Peyer's patch (tissue), 4 donors: ENCODE data around the gene PLEKHN1. TPM values are rescaled to one million over a fixed set of nuclear protein-coding genes. Genes with fewer than 3 reads are reported as not detected.
"Not testable (repeated sequence)": the region's sequence is repeated elsewhere in the genome, so short reads cannot be mapped to it uniquely, and the experiment has no call there.

Experiments used
- DNase-seq, 3 donors: peaks; one replicate each; pipeline ENCODE4 v3.0.0-alpha.2; 2017 to 2019
- H3K27ac ChIP-seq, 4 donors: fragments of 200-600 bp; sonication (generic); one replicate each; pipeline ENCODE4 v1.5.1; 2016 to 2019
- H3K27me3 ChIP-seq, 2 donors: fragments of 200-600 bp; sonication (generic); one replicate each; pipeline ENCODE4 v1.5.1; 2019
- H3K36me3 ChIP-seq, 3 donors: fragments of 200-600 bp; sonication (generic); one replicate each; pipeline ENCODE4 v1.5.1; 2016 to 2019
- H3K4me1 ChIP-seq, 4 donors: fragments of 200-600 bp; sonication (generic); one replicate each; pipeline ENCODE4 v1.5.1; 2016 to 2019
- H3K4me3 ChIP-seq, 4 donors: fragments of 200-600 bp; sonication (generic); 1 replicate in 3 of 4; 2 replicates in 1 of 4; pipeline ENCODE4 v1.5.1; 2016 to 2019; ENCODE audit warnings: mild to moderate bottlenecking in 1 of 4
- H3K9me3 ChIP-seq, 4 donors: fragments of 200-600 bp; sonication (generic); one replicate each; pipeline ENCODE4 v1.5.1; 2016 to 2019; ENCODE audit warnings: mild to moderate bottlenecking in 1 of 4
- CTCF ChIP-seq, 6 experiments: fragments of 450-650 bp in 4 of 6; fragments of 200-600 bp in 2 of 6; sonication (generic) in 1 of 6; IDR thresholded peaks; one replicate each; pipeline ENCODE4 v1.5.1; 2017 to 2019; ENCODE audit warnings: antibody characterized with exemption in 6 of 6, mild to moderate bottlenecking in 3 of 6, moderate library complexity in 1 of 6
- POLR2A ChIP-seq, 2 donors: fragments of 450-650 bp; IDR thresholded peaks; one replicate each; pipeline ENCODE4 v1.5.1; 2017; ENCODE audit warnings: antibody characterized with exemption in 2 of 2, mild to moderate bottlenecking in 2 of 2, moderate library complexity in 2 of 2
- total RNA-seq, 4 donors: library from RNA; depleted of rRNA; stranded (reverse); fragments of >200 nt; gene quantifications; one replicate each; pipeline ENCODE4 v1.1.0, GENCODE V29; 2016

PLEKHN1 gene
- total RNA-seq, 4 donors from 2014 or later = 0.40 to 0.83 (median 0.47) TPM; not detected in 1

DNA sequence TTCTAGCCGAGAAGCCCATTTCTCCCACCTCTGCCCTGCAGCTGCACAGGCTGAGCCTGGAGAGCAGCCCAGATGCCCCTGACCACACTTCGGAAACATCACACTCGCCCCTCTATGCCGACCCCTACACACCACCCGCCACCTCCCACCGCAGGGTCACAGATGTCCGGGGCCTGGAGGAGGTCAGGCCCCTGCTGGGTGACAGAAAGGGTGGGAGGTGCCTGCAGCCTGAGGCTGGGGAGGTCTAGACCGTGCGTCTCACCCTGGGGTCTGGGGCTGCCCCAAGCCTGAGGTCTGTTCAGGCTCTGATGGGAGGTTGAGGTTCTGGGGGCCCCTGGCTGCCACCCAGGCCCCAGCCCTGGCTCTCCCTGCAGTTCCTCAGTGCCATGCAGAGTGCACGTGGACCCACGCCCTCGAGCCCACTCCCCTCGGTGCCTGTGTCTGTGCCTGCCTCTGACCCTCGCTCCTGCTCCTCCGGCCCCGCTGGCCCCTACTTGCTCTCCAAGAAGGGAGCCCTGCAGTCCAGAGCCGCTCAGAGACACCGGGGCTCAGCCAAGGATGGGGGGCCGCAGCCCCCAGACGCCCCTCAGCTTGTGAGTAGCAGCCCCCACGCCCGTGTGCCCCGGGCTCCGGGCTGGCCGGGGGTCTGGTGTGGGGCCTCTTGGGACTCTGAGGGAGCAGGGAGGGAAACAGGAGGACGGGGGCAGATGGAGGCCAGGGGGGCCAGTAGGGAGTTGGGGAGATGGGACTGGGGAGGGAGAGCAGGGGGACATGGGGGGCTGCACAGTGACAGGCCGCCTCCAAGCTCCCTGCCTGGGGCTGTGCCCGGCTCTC lies 7.4 kb downstream of the PLEKHN1 start:
- no peak for TF ChIP-seq CTCF (IDR thresholded peaks at IDR 0.05)
- TF ChIP-seq POLR2A (IDR thresholded peaks at IDR 0.05) = no peak
- Histone ChIP-seq H3K36me3 (no peaks in the 10 kb centered on the region), H3K9me3 (no peaks in the 10 kb centered on the region), H3K27me3 (peaks cover 0 to 16% of the 10 kb centered on the region in 2 donors), H3K27ac (no peak overlapping the region), H3K4me1 (peaks cover 0 to 9% (median 4%) of the 10 kb centered on the region in 4 donors), H3K4me3 (no peak overlapping the region)
- no peak for DNase-seq

- H3K36me3 ChIP-seq = no peaks in the 10 kb centered on the region
- H3K9me3 ChIP-seq = no peaks in the 10 kb centered on the region
- H3K27ac ChIP-seq = no peak overlapping the region
- no peak for TF ChIP-seq CTCF (IDR thresholded peaks at IDR 0.05)
- no peak for TF ChIP-seq POLR2A (IDR thresholded peaks at IDR 0.05)
- H3K27me3 ChIP-seq = peaks cover 0 to 16% of the 10 kb centered on the region in 2 donors
- peaks cover 0 to 9% (median 4%) of the 10 kb centered on the region in 4 donors for H3K4me1 ChIP-seq
- no peak overlapping the region for H3K4me3 ChIP-seq
- no peak for DNase-seq
Measured at GRCh38 chr1:974293-974640, 8.0 kb downstream of the PLEKHN1 start.

GRCh38 chr1:974687-975328 lies 8.5 kb downstream of the PLEKHN1 start:
- H3K27ac ChIP-seq = no peak overlapping the region
- H3K9me3 ChIP-seq = no peaks in the 10 kb centered on the region
- H3K36me3 ChIP-seq = no peaks in the 10 kb centered on the region
- TF ChIP-seq CTCF (IDR thresholded peaks at IDR 0.05) (no peak), POLR2A (IDR thresholded peaks at IDR 0.05) (no peak)
- H3K27me3 ChIP-seq = peaks cover 0 to 16% of the 10 kb centered on the region in 2 donors
- H3K4me1 ChIP-seq = peaks cover 0 to 9% (median 4%) of the 10 kb centered on the region in 4 donors
- DNase-seq = no peak
- H3K4me3 ChIP-seq = no peak overlapping the region

GRCh38 chr1:975365-975764 lies 9.1 kb downstream of the PLEKHN1 start:
- peaks cover 0 to 16% of the 10 kb centered on the region in 2 donors for H3K27me3 ChIP-seq
- peaks cover 0 to 9% (median 4%) of the 10 kb centered on the region in 4 donors for H3K4me1 ChIP-seq
- H3K36me3 ChIP-seq = no peaks in the 10 kb centered on the region
- no peak for TF ChIP-seq CTCF (IDR thresholded peaks at IDR 0.05)
- no peaks in the 10 kb centered on the region for H3K9me3 ChIP-seq
- H3K27ac ChIP-seq = no peak overlapping the region
- no peak for DNase-seq
- no peak overlapping the region for H3K4me3 ChIP-seq

DNA sequence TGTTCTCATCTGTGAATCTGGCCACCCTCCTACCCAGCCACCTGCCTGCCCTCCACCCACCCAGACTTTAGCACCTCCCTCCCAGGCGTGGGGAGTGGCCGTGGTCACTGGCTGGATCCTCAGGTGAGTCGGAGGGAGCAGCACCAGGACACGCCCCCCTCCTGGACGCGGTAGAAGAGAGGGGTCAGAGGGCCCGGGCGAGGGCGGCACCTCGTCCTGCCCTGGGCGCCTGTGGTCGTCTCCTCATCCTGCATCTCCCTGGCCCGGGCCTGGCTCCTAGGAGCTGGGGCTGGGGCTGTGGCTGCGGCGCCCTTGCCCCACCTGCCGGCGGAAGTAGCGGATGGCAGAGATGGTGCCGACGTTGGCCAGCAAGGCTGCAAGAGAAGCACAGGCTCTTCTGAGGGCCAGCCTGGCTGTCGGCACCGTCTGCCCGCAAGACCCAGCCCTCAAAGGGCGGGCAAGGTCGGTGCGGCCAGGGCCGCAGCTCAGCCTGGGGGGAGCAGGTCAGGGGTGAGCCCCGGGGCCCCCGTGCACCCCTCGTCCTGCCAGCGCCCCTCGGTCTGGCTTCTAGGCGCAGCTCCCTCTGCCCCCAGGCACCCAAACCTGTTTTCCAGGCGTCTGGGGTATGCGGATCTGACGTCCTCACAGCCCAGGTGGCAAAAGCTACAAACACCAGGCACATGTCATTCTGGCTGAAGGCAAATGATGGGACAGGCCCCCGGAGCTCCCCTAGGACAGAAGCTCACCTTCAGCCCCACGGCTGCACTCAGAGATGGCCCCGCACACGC lies 9.8 kb downstream of the PLEKHN1 start:
- DNase-seq = peak in 2 of 3 donors; percentile 72 to 85
- Histone ChIP-seq H3K36me3 (no peaks in the 10 kb centered on the region), H3K4me1 (peaks cover 0 to 9% (median 4%) of the 10 kb centered on the region in 4 donors), H3K27ac (no peak overlapping the region), H3K27me3 (peaks cover 0 to 10% of the 10 kb centered on the region in 2 donors), H3K4me3 (peak overlapping the region in 3 of 4 donors; percentile 32 to 38 (median 37)), H3K9me3 (no peaks in the 10 kb centered on the region)
- no peak for TF ChIP-seq POLR2A (IDR thresholded peaks at IDR 0.05)
- TF ChIP-seq CTCF (IDR thresholded peaks at IDR 0.05) = peak; percentile 26 to 80 (median 65)

- H3K27me3 ChIP-seq, DNase-seq: not testable (repeated sequence)
Measured at GRCh38 chr1:976791-977190, 10.5 kb downstream of the PLEKHN1 start.

More at GRCh38 chr1:976791-977190, 10.5 kb downstream of the PLEKHN1 start:
- not testable (repeated sequence) for H3K36me3 ChIP-seq, H3K4me1 ChIP-seq, H3K27ac ChIP-seq, H3K9me3 ChIP-seq, H3K4me3 ChIP-seq
